SK-N-SH (cell line): ENCODE results near the gene AEBP1. TPM values are rescaled to one million over a fixed set of nuclear protein-coding genes. Genes with fewer than 3 reads are reported as not detected.

Experiments
- CTCF ChIA-PET: fragments of 300-600, 350-600 bp; formaldehyde crosslinking; extraction: SDS; loops from one replicate; lab custom pipeline; 2021; lab: Yijun Ruan, JAX
- POLR2A ChIA-PET: fragments of 350-600 bp; sonication (Branson Sonifier 250); formaldehyde crosslinking; extraction: SDS; loops from one replicate; lab custom pipeline; 2020; ENCODE audit warnings: antibody characterized with exemption, inconsistent platforms; lab: Yijun Ruan, JAX
- DNase-seq: peaks from one replicate; pipeline ENCODE4 v3.0.0; 2012
- H2AFZ ChIP-seq: fragments of 200-600 bp; sonication (generic); 2 replicates; pipeline ENCODE4 v1.8.1; 2016; ENCODE audit warnings: antibody characterized with exemption, mild to moderate bottlenecking, low read depth
- H3F3A ChIP-seq: fragments of 200-600 bp; sonication (generic); replicated peaks from 2 replicates; pipeline ENCODE3; 2016; ENCODE audit warnings: antibody characterized with exemption, mild to moderate bottlenecking; ENCODE audit not compliant: insufficient read depth
- H3K27ac ChIP-seq, 2 experiments: fragments of 200-500 bp in 1 of 2; fragments of 200-600 bp in 1 of 2; sonication (Bioruptor generic) in 1 of 2; sonication (generic), shearing (Covaris generic) in 1 of 2; 2 replicates each; pipeline versions ENCODE4 v1.5.1 to v1.6.1; 2014 to 2016; ENCODE audit warnings: low read depth in 2 of 2, inconsistent platforms in 1 of 2, low read length in 1 of 2, mild to moderate bottlenecking in 1 of 2, mixed read lengths in 1 of 2
- H3K27me3 ChIP-seq: fragments of 200-600 bp; sonication (generic), shearing (Covaris generic); 2 replicates; pipeline ENCODE4 v1.6.1; 2016; ENCODE audit warnings: mixed run types; ENCODE audit not compliant: insufficient read depth
- H3K36me3 ChIP-seq, 2 experiments: fragments of 200-500 bp in 1 of 2; fragments of 200-600 bp in 1 of 2; sonication (Bioruptor generic) in 1 of 2; sonication (generic) in 1 of 2; replicated peaks in 1 of 2; 2 replicates each; pipeline versions ENCODE3 to v1.5.1; 2014 to 2016; ENCODE audit warnings: low read length in 1 of 2, mild to moderate bottlenecking in 1 of 2; ENCODE audit not compliant: insufficient read depth in 2 of 2, control insufficient read depth in 1 of 2
- H3K4me1 ChIP-seq, 2 experiments: fragments of 200-500 bp in 1 of 2; fragments of 200-600 bp in 1 of 2; sonication (Bioruptor generic) in 1 of 2; sonication (generic), shearing (Covaris generic) in 1 of 2; 2 replicates each; pipeline versions ENCODE4 v1.5.1 to v1.6.1; 2014 to 2016; ENCODE audit warnings: low read depth in 1 of 2, low read length in 1 of 2, mixed run types in 1 of 2; ENCODE audit not compliant: insufficient read depth in 2 of 2, control insufficient read depth in 1 of 2
- H3K4me2 ChIP-seq: fragments of 200-600 bp; sonication (generic), shearing (Covaris generic); 2 replicates; pipeline ENCODE4 v1.6.1; 2017; ENCODE audit warnings: mixed run types
- H3K4me3 ChIP-seq, 2 experiments: fragments of 200-500 bp in 1 of 2; fragments of 200-600 bp in 1 of 2; sonication (Bioruptor generic) in 1 of 2; sonication (generic), shearing (Covaris generic) in 1 of 2; 2 replicates each; pipeline versions ENCODE4 v1.5.1 to v1.8.1; 2014 to 2016; ENCODE audit warnings: low read depth in 2 of 2, inconsistent platforms in 1 of 2, low read length in 1 of 2, mild to moderate bottlenecking in 1 of 2, mixed read lengths in 1 of 2, moderate library complexity in 1 of 2
- H3K79me2 ChIP-seq: fragments of 200-600 bp; sonication (generic); 2 replicates; pipeline ENCODE4 v1.8.1; 2017; ENCODE audit warnings: mild to moderate bottlenecking; ENCODE audit not compliant: insufficient read depth
- H3K9ac ChIP-seq: fragments of 200-600 bp; sonication (generic); 2 replicates; pipeline ENCODE4 v1.6.1; 2017; ENCODE audit warnings: mixed run types
- H3K9me2 ChIP-seq: fragments of 200-600 bp; sonication (generic); 2 replicates; pipeline ENCODE4 v1.6.1; 2017; ENCODE audit warnings: mixed run types
- H3K9me3 ChIP-seq: fragments of 200-600 bp; sonication (generic); 2 replicates; pipeline ENCODE4 v1.6.1; 2017; ENCODE audit warnings: mixed run types, mild to moderate bottlenecking, moderate library complexity
- H4K20me1 ChIP-seq: fragments of 200-600 bp; sonication (generic); 2 replicates; pipeline ENCODE4 v1.6.1; 2017; ENCODE audit warnings: mild to moderate bottlenecking, mixed run types; ENCODE audit not compliant: insufficient read depth
- ELF1 ChIP-seq: IDR thresholded peaks from 2 replicates; pipeline ENCODE4 v1.4.0; 2012
- EZH2phosphoT487 ChIP-seq: fragments of 200-600 bp; sonication (generic); IDR thresholded peaks from 2 replicates; pipeline ENCODE4 v1.6.1; 2017; ENCODE audit warnings: low read depth, mixed run types, mild to moderate bottlenecking, antibody characterized with exemption, moderate library complexity, borderline replicate concordance
- FOXJ3 ChIP-seq: sonication (generic); formaldehyde crosslinking; IDR thresholded peaks from 2 replicates; pipeline ENCODE4 v1.5.1; 2020; ENCODE audit warnings: mild to moderate bottlenecking, missing genetic modification reagents
- GABPA ChIP-seq: IDR thresholded peaks from 2 replicates; pipeline ENCODE4 v1.4.0; 2012; ENCODE audit warnings: low read depth, mild to moderate bottlenecking
- IRF3 ChIP-seq: fragments of 150-350 bp; IDR thresholded peaks from 2 replicates; pipeline ENCODE4 v1.6.1; 2016; ENCODE audit warnings: mild to moderate bottlenecking, low read depth, low read length
- JUND ChIP-seq: IDR thresholded peaks from 2 replicates; pipeline ENCODE4 v1.4.0; 2012
- MAX ChIP-seq: IDR thresholded peaks from 2 replicates; pipeline ENCODE4 v1.4.0; 2012; ENCODE audit warnings: low read depth
- MEF2A ChIP-seq: IDR thresholded peaks from 2 replicates; pipeline ENCODE4 v1.4.0; 2012; ENCODE audit warnings: low read depth, borderline replicate concordance
- MXI1 ChIP-seq: IDR thresholded peaks from 2 replicates; pipeline ENCODE4 v1.6.1; 2012; ENCODE audit warnings: mild to moderate bottlenecking, low read depth, low read length, improper control_type of control experiment
- NFIC ChIP-seq: IDR thresholded peaks from 2 replicates; pipeline ENCODE4 v1.4.0; 2012; ENCODE audit warnings: borderline replicate concordance
- NRF1 ChIP-seq: IDR thresholded peaks from 2 replicates; pipeline ENCODE4 v1.6.1; 2012; ENCODE audit warnings: low read depth, mild to moderate bottlenecking, low read length
- POLR2AphosphoS5 ChIP-seq: IDR thresholded peaks from 2 replicates; pipeline ENCODE4 v1.6.1; 2012; ENCODE audit warnings: low read depth, low read length
- RAD21 ChIP-seq: IDR thresholded peaks from 2 replicates; pipeline ENCODE4 v1.6.1; 2012; ENCODE audit warnings: mild to moderate bottlenecking, low read length
- RCOR1 ChIP-seq: fragments of 150-350 bp; IDR thresholded peaks from 2 replicates; pipeline ENCODE4 v1.6.1; 2017; ENCODE audit warnings: antibody characterized with exemption, low read length
- RXRA ChIP-seq: IDR thresholded peaks from 2 replicates; pipeline ENCODE4 v1.4.0; 2012; ENCODE audit warnings: low read depth, mild to moderate bottlenecking, borderline replicate concordance
- SIN3A ChIP-seq: IDR thresholded peaks from 2 replicates; pipeline ENCODE4 v1.6.1; 2012; ENCODE audit warnings: low read depth, mild to moderate bottlenecking, low read length, moderate library complexity, borderline replicate concordance
- SMC3 ChIP-seq: IDR thresholded peaks from 2 replicates; pipeline ENCODE4 v1.6.1; 2012; ENCODE audit warnings: low read depth, low read length, improper control_type of control experiment
- TAF1 ChIP-seq: IDR thresholded peaks from 2 replicates; pipeline ENCODE4 v1.6.1; 2012; ENCODE audit warnings: low read depth, mild to moderate bottlenecking, low read length, moderate library complexity, borderline replicate concordance
- TCF12 ChIP-seq: IDR thresholded peaks from 2 replicates; pipeline ENCODE4 v1.4.0; 2012
- TEAD4 ChIP-seq: IDR thresholded peaks from 2 replicates; pipeline ENCODE4 v1.4.0; 2012; ENCODE audit warnings: mild to moderate bottlenecking, borderline replicate concordance; ENCODE audit not compliant: insufficient read depth
- YY1 ChIP-seq: IDR thresholded peaks from 2 replicates; pipeline ENCODE4 v1.4.0; 2012; ENCODE audit warnings: low read depth, mild to moderate bottlenecking
- WGBS: methylation state at CpG from one replicate; pipeline ENCODE4 v1.1.6; 2017; ENCODE audit warnings: low lambda C conversion rate; 5-methylcytosine and 5-hydroxymethylcytosine counted together
- polyA plus RNA-seq, 3 experiments: library from polyadenylated mRNA; depleted of rRNA; stranded (reverse); fragments of >200 nt; gene quantifications; 2 replicates each; pipeline ENCODE4 v1.2.3, GENCODE V29; 2012
- TF ChIP-seq, protein P1 (sequence below): fragments of 200-600 bp; sonication (generic); IDR thresholded peaks from 2 replicates; pipeline ENCODE4 v1.6.1; 2017; ENCODE audit warnings: antibody characterized with exemption, mild to moderate bottlenecking, moderate library complexity

The AEBP1 gene
- polyA plus RNA-seq, 1 of the 3 experiments (the other 2 are of a cell fraction), result 105 TPM

- peak; percentile 36 for DNase-seq
- Histone ChIP-seq H3K27ac (no peak overlapping the region), H3K4me2 (no peak overlapping the region), H3K4me1 (no peaks in the 10 kb centered on the region; a peak in 1 of 4 replicates)
- TF ChIP-seq, protein P1, sequence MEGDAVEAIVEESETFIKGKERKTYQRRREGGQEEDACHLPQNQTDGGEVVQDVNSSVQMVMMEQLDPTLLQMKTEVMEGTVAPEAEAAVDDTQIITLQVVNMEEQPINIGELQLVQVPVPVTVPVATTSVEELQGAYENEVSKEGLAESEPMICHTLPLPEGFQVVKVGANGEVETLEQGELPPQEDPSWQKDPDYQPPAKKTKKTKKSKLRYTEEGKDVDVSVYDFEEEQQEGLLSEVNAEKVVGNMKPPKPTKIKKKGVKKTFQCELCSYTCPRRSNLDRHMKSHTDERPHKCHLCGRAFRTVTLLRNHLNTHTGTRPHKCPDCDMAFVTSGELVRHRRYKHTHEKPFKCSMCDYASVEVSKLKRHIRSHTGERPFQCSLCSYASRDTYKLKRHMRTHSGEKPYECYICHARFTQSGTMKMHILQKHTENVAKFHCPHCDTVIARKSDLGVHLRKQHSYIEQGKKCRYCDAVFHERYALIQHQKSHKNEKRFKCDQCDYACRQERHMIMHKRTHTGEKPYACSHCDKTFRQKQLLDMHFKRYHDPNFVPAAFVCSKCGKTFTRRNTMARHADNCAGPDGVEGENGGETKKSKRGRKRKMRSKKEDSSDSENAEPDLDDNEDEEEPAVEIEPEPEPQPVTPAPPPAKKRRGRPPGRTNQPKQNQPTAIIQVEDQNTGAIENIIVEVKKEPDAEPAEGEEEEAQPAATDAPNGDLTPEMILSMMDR, result peak; percentile 50
- TF ChIP-seq RAD21, result peak; percentile 61
- TF ChIP-seq NFIC, result no peak
- peak; percentile 63 for TF ChIP-seq SMC3
- TF ChIP-seq POLR2AphosphoS5, result no peak
- TF ChIP-seq, all 33 proteins: peak for 3
- H3K4me3 ChIP-seq, result no peak overlapping the region
- H3K36me3 ChIP-seq, result no peaks in the 10 kb centered on the region
- WGBS, result 83% methylated on average over 12 of the region's 12 CpGs
- H2AFZ ChIP-seq, result no peak overlapping the region
- H3K79me2 ChIP-seq, result no peaks in the 10 kb centered on the region
- H3K9me3 ChIP-seq, result no peaks in the 10 kb centered on the region
- H4K20me1 ChIP-seq, result no peaks in the 10 kb centered on the region
- ChIA-PET CTCF (interaction anchor here (0.6 to 2.3 kb wide), 13 partner anchors 9 to 331 kb away, joined by 3 to 11 read pairs (median 5); partner anchors contain the start of genes GCK, MYL7 and YKT6), POLR2A (interaction anchor here (1.8 kb wide), 1 partner anchor 9 kb away, joined by 9 read pairs; the partner anchor contains the start of gene POLD2)
- H3K27me3 ChIP-seq, result no peaks in the 10 kb centered on the region
- no peaks in the 10 kb centered on the region for H3F3A ChIP-seq
- H3K9me2 ChIP-seq, result no peaks in the 10 kb centered on the region
- no peak overlapping the region for H3K9ac ChIP-seq
Measured at GRCh38 chr7:44131173-44132029, 27.3 kb downstream of the AEBP1 start.

- no peak overlapping the region for H3K4me2 ChIP-seq
- ChIA-PET CTCF (interaction anchor here (0.6 to 2.3 kb wide), 12 partner anchors 10 to 330 kb away, joined by 3 to 11 read pairs (median 6); partner anchors contain the start of genes MYL7 and YKT6), POLR2A (interaction anchor here (1.8 kb wide), 1 partner anchor 9 kb away, joined by 9 read pairs; the partner anchor contains the start of gene POLD2)
- no peaks in the 10 kb centered on the region for H3K79me2 ChIP-seq
- no peaks in the 10 kb centered on the region for H3K9me3 ChIP-seq
- WGBS, result 73% methylated on average over 2 of the region's 2 CpGs
- no peaks in the 10 kb centered on the region; a peak in 1 of 4 replicates for H3K4me1 ChIP-seq
- H2AFZ ChIP-seq, result no peak overlapping the region
- H3K4me3 ChIP-seq, result no peak overlapping the region
- no peaks in the 10 kb centered on the region for H3K36me3 ChIP-seq
- H3K27me3 ChIP-seq, result no peaks in the 10 kb centered on the region
- H4K20me1 ChIP-seq, result no peaks in the 10 kb centered on the region
- no peak overlapping the region for H3K27ac ChIP-seq
- no peaks in the 10 kb centered on the region for H3F3A ChIP-seq
- H3K9me2 ChIP-seq, result no peaks in the 10 kb centered on the region
- DNase-seq, result no peak
- H3K9ac ChIP-seq, result no peak overlapping the region
- no peak for TF ChIP-seq JUND
- no peak for TF ChIP-seq MEF2A
- TF ChIP-seq TCF12, result peak; percentile 77
- no peak for TF ChIP-seq ELF1
- peak; percentile 47; the same call in 1 of the 2 replicates for TF ChIP-seq NFIC
- TF ChIP-seq RXRA, result no peak
- TF ChIP-seq RCOR1, result no peak
- no peak for TF ChIP-seq MXI1
- TF ChIP-seq YY1, result no peak
- no peak for TF ChIP-seq SIN3A
- TF ChIP-seq EZH2phosphoT487, result no peak
- TF ChIP-seq, protein P1, result no peak
- TF ChIP-seq GABPA, result no peak
- no peak for TF ChIP-seq POLR2AphosphoS5
- TF ChIP-seq NRF1, result no peak
- 0 out of 2 replicates have a peak, but pooled peaks have one; percentile 49 for TF ChIP-seq TEAD4
- TF ChIP-seq TAF1, result no peak
- TF ChIP-seq IRF3, result no peak
- TF ChIP-seq FOXJ3 (CRISPR knock-in tag), result no peak
- TF ChIP-seq MAX, result 0 out of 2 replicates have a peak, but pooled peaks have one; percentile 25
Measured at GRCh38 chr7:44132039-44132438, 27.9 kb downstream of the AEBP1 start.
